Measurements from ENCODE around the gene GPC5.

DNA sequence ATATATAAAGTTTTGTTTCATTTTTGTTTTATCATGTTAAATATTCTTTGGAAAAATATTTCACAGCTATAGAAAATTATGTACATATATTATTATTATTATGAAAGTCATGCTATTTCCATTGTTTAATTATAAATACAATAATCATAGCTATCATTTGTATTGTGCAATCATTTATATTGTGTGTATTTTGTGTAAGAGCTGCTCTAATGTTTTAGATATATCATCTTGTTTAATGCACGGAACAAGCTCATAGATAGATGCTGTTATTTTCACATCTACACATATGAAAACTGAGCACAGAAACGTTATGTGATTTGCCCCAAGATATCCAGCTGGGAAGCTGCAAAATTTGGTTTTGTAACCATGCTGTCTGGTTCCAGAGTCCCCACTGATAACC, 111.6 kb downstream of the GPC5 start:
- TF ChIP-seq CTCF (IDR thresholded peaks at IDR 0.05) (no peak), MAX (IDR thresholded peaks at IDR 0.05) (no peak), NR3C1 (IDR thresholded peaks at IDR 0.05) (no peak), RAD21 (conservative IDR thresholded peaks at IDR 0.05 in 1 of 2, IDR thresholded peaks at IDR 0.05 in 1 of 2) (no peak)

Measured in A549 (cell line).